BLaER1 (cell line): ENCODE data around the gene CFAP90.

ENCODE experiments used
- H3K27ac ChIP-seq: shearing (Covaris generic); formaldehyde crosslinking; 2 replicates; pipeline ENCODE4 v1.8.1; 2022
- H3K27me3 ChIP-seq: shearing (Covaris generic); formaldehyde crosslinking; 2 replicates; pipeline ENCODE4 v1.8.1; 2022
- H3K36me3 ChIP-seq: shearing (Covaris generic); formaldehyde crosslinking; 2 replicates; pipeline ENCODE4 v1.8.1; 2022
- H3K4me1 ChIP-seq: shearing (Covaris generic); formaldehyde crosslinking; 2 replicates; pipeline ENCODE4 v1.8.1; 2022
- H3K4me2 ChIP-seq: shearing (Covaris generic); formaldehyde crosslinking; 2 replicates; pipeline ENCODE4 v1.8.1; 2022
- H3K4me3 ChIP-seq: shearing (Covaris generic); formaldehyde crosslinking; 2 replicates; pipeline ENCODE4 v1.8.1; 2022
- H3K9ac ChIP-seq: shearing (Covaris generic); formaldehyde crosslinking; 2 replicates; pipeline ENCODE4 v1.8.1; 2022
- H3K9me3 ChIP-seq: shearing (Covaris generic); formaldehyde crosslinking; 2 replicates; pipeline ENCODE4 v1.8.1; 2022
- H4K20me1 ChIP-seq: shearing (Covaris generic); formaldehyde crosslinking; 2 replicates; pipeline ENCODE4 v1.8.1; 2022
- Cebpa-rat ChIP-seq: shearing (Covaris generic); IDR thresholded peaks from 2 replicates; pipeline ENCODE4 v1.8.1; 2022

CFAP90 gene

DNA sequence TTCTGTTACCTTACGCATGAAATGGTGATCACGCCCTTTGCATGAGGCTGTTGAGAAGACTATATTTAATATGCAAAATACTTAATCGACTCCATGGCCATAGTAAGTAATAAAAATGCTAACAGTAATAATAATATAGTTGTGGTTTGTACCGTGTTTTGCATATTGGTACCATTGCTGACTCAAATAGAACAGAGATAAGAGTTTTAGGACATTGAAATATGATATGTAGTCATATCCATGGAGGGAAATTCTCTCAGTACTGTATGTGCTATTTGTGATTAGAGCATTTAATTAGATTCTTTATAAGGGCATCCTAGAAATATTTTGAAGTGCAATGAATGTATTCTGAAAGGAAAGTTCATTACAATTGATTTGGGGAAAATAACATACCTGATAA, 41.9 kb downstream of the CFAP90 start:
- no peak for TF ChIP-seq Cebpa-rat

DNA sequence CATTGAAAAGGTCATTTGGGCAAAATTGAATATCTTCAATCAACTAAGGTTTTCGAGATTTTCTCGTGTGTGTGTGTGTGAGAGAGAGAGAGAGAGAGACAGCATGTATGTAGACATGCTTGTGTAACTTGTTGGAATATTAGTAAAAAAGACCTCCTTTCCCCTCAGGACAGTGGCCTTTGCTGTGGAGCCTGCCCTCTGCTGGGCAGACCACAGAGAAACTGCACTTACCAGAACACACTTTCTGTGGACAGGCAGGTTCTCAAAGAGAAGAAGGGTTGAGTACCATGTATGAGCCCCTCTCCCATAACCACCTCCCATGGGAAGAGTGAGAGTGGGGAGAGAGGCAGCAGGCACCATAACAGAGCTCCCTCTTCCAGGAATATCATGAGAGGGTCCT, 45.6 kb downstream of the CFAP90 start:
- Histone ChIP-seq H3K9me3 (no peaks in the 10 kb centered on the region), H3K27me3 (no peaks in the 10 kb centered on the region), H3K4me3 (no peak overlapping the region), H4K20me1 (no peaks in the 10 kb centered on the region), H3K4me2 (no peak overlapping the region), H3K36me3 (no peaks in the 10 kb centered on the region), H3K9ac (no peak overlapping the region), H3K27ac (no peak overlapping the region), H3K4me1 (peaks cover 5% of the 10 kb centered on the region)
- TF ChIP-seq Cebpa-rat: no peak

More for the DNA sequence above, 41.9 kb downstream of the CFAP90 start:
- H3K9ac ChIP-seq: no peak overlapping the region
- H3K36me3 ChIP-seq: no peaks in the 10 kb centered on the region
- H4K20me1 ChIP-seq: no peaks in the 10 kb centered on the region
- no peaks in the 10 kb centered on the region for H3K27me3 ChIP-seq
- no peaks in the 10 kb centered on the region for H3K9me3 ChIP-seq
- H3K27ac ChIP-seq: no peak overlapping the region
- H3K4me3 ChIP-seq: no peak overlapping the region
- no peaks in the 10 kb centered on the region for H3K4me1 ChIP-seq
- H3K4me2 ChIP-seq: no peak overlapping the region

DNA sequence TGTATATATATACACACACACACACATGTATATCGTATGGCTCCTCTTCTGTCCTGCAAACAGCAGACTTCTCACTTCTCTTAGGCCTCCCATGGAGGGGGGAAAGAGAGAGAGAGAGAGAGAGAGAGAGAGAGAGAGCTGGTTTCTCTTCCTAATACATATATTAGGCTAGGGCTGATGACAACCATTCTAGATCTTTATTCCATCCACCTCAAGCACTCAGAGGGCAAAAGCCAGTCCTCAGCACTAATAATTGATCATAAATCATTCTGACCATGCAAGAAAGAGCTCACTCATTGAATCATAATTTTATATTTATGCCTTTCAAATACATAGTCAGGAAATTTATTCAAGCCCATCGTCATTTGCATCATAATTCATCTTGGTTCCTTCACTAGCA, 47.0 kb downstream of the CFAP90 start:
- H3K4me3 ChIP-seq: no peak overlapping the region
- H4K20me1 ChIP-seq: no peaks in the 10 kb centered on the region
- H3K4me2 ChIP-seq: no peak overlapping the region
- H3K27ac ChIP-seq: no peak overlapping the region
- no peaks in the 10 kb centered on the region for H3K27me3 ChIP-seq
- no peak for TF ChIP-seq Cebpa-rat
- no peaks in the 10 kb centered on the region for H3K9me3 ChIP-seq
- H3K36me3 ChIP-seq: no peaks in the 10 kb centered on the region
- H3K9ac ChIP-seq: no peak overlapping the region
- peaks cover 5% of the 10 kb centered on the region for H3K4me1 ChIP-seq

DNA sequence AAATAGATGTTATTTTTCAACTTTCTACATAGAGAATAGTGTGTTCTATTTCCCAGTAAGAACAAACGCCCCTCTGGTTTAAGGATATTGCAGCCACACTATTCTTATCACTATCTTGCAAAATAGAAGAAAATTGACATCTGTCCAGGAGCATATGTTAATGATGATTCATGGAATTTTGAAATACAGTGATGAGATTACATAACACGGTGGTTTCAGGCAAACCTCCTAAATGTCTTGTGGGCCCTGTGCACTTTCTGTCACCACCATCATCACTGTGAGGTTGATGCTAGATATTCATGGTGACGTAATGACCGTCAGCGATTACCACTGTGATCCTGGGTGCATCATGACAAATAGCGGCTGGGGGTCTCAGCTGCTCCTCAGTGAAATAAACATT, 48.1 kb downstream of the CFAP90 start:
- H3K4me1 ChIP-seq: peaks cover 5% of the 10 kb centered on the region
- H3K27ac ChIP-seq: no peak overlapping the region
- no peaks in the 10 kb centered on the region for H3K27me3 ChIP-seq
- no peaks in the 10 kb centered on the region for H4K20me1 ChIP-seq
- H3K9ac ChIP-seq: no peak overlapping the region
- H3K4me2 ChIP-seq: no peak overlapping the region
- no peak for TF ChIP-seq Cebpa-rat
- no peaks in the 10 kb centered on the region for H3K9me3 ChIP-seq
- H3K36me3 ChIP-seq: no peaks in the 10 kb centered on the region
- no peak overlapping the region for H3K4me3 ChIP-seq

DNA sequence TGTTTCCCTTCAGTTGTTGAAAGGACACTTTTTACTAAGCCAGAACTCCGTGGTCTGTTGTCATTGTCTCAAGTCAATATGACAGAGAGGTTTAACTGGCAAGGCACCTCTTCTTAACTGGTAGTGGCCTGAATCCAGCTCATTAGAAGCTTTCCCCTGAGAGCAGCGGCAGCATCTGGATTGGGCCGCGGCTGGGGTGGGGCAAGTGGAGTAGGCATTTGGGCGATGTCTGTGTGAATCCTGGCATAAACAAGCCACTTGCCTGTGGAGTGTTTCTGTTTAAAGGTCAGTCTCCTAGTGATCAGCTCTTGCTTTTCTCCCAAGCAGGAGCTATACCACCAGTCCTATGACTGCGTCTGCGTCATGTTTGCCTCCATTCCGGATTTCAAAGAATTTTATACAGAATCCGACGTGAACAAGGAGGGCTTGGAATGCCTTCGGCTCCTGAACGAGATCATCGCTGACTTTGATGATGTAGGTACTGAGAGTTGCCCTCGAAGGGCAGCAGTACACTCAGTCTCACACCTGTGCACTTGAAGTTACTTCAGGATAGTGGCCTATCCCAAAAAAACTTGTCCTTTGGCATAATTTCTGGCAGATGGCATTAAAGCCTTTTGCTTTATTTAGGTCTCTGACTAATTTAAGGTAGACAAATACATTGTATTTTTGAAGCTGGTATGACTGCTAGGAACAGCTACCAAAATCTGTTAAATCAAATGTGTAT, 48.9 kb downstream of the CFAP90 start:
- Histone ChIP-seq H3K27me3 (no peaks in the 10 kb centered on the region), H3K9ac (no peak overlapping the region), H3K4me1 (peaks cover 5% of the 10 kb centered on the region), H4K20me1 (no peaks in the 10 kb centered on the region), H3K9me3 (no peaks in the 10 kb centered on the region), H3K4me2 (no peak overlapping the region), H3K36me3 (no peaks in the 10 kb centered on the region), H3K4me3 (no peak overlapping the region), H3K27ac (no peak overlapping the region)
- no peak for TF ChIP-seq Cebpa-rat

DNA sequence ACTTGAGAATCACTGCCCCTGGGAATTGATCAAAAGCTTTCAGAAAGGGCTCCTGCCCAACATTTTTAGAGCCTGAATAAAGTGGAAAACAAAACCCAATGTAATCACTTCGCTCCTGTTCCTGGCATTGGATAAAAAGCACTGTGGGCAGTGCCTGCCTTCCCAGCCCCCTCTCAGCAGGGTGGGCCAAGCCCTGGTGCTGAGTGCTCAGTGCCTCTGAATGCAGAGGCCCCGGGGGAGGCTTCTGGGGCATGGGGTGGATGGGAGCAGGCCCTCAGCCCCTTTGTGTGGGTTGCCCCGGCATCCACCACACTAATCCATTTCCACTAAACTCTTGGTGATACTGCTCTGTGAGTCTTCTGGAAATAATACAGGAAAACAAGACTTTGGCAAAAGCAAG, 55.6 kb downstream of the CFAP90 start:
- Histone ChIP-seq H3K4me3 (no peak overlapping the region), H3K9me3 (no peaks in the 10 kb centered on the region), H3K4me1 (peaks cover 19% of the 10 kb centered on the region), H4K20me1 (no peaks in the 10 kb centered on the region), H3K4me2 (peak overlapping the region; percentile 65), H3K27ac (no peak overlapping the region), H3K27me3 (no peaks in the 10 kb centered on the region), H3K36me3 (no peaks in the 10 kb centered on the region), H3K9ac (no peak overlapping the region)
- no peak for TF ChIP-seq Cebpa-rat

DNA sequence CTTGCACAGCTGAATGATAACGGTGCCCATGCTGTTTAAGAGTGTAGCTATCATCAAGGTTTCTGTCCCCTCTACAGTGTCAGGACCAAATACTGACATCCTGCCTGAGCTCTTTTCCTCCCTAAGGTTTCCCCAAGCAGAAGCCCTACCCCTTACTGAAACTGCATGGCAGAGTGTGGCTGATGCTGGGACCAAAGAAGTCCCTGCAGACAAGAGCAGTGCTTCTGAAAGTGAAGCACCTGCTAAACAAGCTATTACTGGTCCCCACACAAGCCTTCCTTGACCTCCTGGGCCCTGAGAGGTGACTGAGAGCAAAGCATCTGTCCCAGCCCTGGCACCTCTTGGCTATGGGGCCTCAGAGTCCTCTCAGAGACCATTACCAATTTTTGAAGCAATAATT, 56.1 kb downstream of the CFAP90 start:
- TF ChIP-seq Cebpa-rat: no peak
- H3K4me3 ChIP-seq: no peak overlapping the region
- H3K27ac ChIP-seq: no peak overlapping the region
- 0 out of 2 replicates have a peak overlapping the region, but pooled peaks have one; percentile 0 for H3K9ac ChIP-seq
- H4K20me1 ChIP-seq: no peaks in the 10 kb centered on the region
- H3K4me1 ChIP-seq: peaks cover 19% of the 10 kb centered on the region
- H3K4me2 ChIP-seq: peak overlapping the region; percentile 65
- H3K36me3 ChIP-seq: no peaks in the 10 kb centered on the region
- H3K27me3 ChIP-seq: no peaks in the 10 kb centered on the region
- no peaks in the 10 kb centered on the region for H3K9me3 ChIP-seq

DNA sequence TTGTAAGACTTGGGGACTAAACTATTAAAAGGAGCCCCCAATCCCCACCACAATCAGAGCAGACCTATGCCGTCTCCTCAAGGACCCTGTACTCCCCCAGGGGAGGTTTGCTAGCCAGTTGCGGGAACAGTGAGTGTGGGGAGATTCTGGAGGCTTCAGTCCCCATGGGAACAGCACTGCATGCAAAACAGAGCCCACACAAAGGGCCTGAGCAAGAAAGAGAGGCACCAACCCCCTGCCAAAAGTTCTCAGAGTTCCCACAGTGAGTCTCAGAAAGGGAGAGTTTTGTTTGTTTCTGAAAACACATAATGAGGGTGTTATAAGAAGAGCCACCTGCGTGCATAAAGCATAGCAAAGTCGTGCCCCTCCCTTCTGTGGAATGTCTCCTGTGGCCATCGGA, 56.6 kb downstream of the CFAP90 start:
- H3K9me3 ChIP-seq: no peaks in the 10 kb centered on the region
- H4K20me1 ChIP-seq: no peaks in the 10 kb centered on the region
- H3K4me2 ChIP-seq: peak overlapping the region; percentile 65
- TF ChIP-seq Cebpa-rat: no peak
- peaks cover 19% of the 10 kb centered on the region for H3K4me1 ChIP-seq
- no peak overlapping the region for H3K27ac ChIP-seq
- no peaks in the 10 kb centered on the region for H3K36me3 ChIP-seq
- H3K9ac ChIP-seq: 0 out of 2 replicates have a peak overlapping the region, but pooled peaks have one; percentile 0
- H3K27me3 ChIP-seq: no peaks in the 10 kb centered on the region
- no peak overlapping the region for H3K4me3 ChIP-seq

DNA sequence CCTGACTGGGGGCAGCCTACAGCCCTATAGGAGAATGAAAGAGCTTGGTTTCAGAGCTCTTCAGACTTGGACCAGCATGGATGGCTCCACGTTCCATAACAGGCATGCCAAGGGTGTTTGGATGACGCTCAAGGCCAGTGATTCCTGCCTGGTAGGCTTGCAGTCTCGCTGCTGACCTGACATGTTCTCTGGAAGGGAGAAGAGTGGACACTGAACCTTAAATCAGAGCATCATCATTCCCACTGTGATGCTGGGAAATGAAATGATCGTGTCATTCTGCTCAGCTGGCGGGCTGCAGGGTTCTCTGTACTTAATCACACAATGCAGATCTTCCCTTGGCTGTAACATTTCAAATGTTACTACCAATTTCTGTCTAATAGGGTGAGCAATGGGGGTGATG, 57.0 kb downstream of the CFAP90 start:
- no peak for TF ChIP-seq Cebpa-rat
- H3K9me3 ChIP-seq: no peaks in the 10 kb centered on the region
- no peaks in the 10 kb centered on the region for H3K27me3 ChIP-seq
- H3K4me3 ChIP-seq: no peak overlapping the region
- peaks cover 19% of the 10 kb centered on the region for H3K4me1 ChIP-seq
- no peak overlapping the region for H3K9ac ChIP-seq
- H3K4me2 ChIP-seq: peak overlapping the region; percentile 65
- no peaks in the 10 kb centered on the region for H3K36me3 ChIP-seq
- no peak overlapping the region for H3K27ac ChIP-seq
- H4K20me1 ChIP-seq: no peaks in the 10 kb centered on the region

DNA sequence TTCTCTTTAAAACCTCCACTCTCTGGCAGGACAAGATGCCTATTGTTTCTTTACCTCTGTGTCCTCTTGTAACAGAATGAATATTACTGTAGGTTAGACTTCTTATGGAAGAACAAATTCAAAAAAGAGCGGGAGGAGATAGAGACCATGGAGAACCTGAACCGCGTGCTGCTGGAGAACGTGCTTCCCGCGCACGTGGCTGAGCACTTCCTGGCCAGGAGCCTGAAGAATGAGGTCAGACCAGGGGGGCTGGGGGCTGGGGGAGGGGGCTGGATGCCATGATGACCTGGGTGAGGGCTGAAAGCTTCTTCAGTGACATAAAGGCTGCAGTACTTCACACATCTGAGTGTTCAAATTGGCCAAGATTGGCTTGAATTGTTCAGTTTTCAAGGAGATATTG, 61.4 kb downstream of the CFAP90 start:
- Histone ChIP-seq H3K27ac (no peak overlapping the region), H3K4me2 (no peak overlapping the region), H3K4me3 (no peak overlapping the region), H3K9me3 (no peaks in the 10 kb centered on the region), H3K9ac (no peak overlapping the region), H4K20me1 (no peaks in the 10 kb centered on the region), H3K4me1 (peaks cover 9% of the 10 kb centered on the region), H3K27me3 (no peaks in the 10 kb centered on the region), H3K36me3 (no peaks in the 10 kb centered on the region)
- TF ChIP-seq Cebpa-rat: no peak

DNA sequence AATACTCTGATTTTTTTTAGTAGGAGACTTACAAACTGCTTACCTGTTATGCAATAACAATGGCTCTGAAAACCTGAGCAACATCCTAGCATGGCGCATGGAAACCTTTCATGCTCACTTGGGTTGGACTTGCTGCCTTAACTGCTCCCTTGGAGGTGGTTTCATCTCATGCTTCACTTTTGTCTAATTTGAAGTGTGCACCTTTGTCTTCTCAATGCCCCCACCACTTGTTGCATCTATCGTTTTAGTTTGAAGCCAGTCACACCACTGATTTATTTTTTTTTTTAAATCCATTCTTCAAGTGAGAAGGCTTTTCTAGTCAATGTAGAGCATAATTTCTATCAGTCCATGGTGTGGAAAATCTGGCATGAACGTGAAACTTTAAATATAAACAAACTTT, 63.2 kb downstream of the CFAP90 start:
- TF ChIP-seq Cebpa-rat: no peak
- 0 out of 2 replicates have a peak, but pooled peaks cover 1% of the 10 kb centered on the region for H3K27me3 ChIP-seq
- H4K20me1 ChIP-seq: no peaks in the 10 kb centered on the region
- H3K4me3 ChIP-seq: no peak overlapping the region
- no peak overlapping the region for H3K9ac ChIP-seq
- H3K4me1 ChIP-seq: no peaks in the 10 kb centered on the region
- H3K4me2 ChIP-seq: no peak overlapping the region
- H3K27ac ChIP-seq: no peak overlapping the region
- no peaks in the 10 kb centered on the region for H3K36me3 ChIP-seq
- no peaks in the 10 kb centered on the region for H3K9me3 ChIP-seq
